Glutamatergic neuron (in vitro differentiated cells): ENCODE results near the gene LAMP1. TPM values are rescaled to one million over a fixed set of nuclear protein-coding genes. Genes with fewer than 3 reads are reported as not detected.

Source experiments
- DNase-seq: peaks from one replicate; pipeline ENCODE4 v3.0.0; 2022
- H3K27ac Mint-ChIP-seq: one replicate; pipeline ENCODE4 v1.8.0; 2020; ENCODE audit warnings: mild to moderate bottlenecking, mixed read lengths, inconsistent platforms; ENCODE audit not compliant: unreplicated experiment
- H3K27me3 Mint-ChIP-seq: one replicate; pipeline ENCODE4 v1.8.0; 2020; ENCODE audit warnings: mild to moderate bottlenecking, moderate library complexity, mixed read lengths, inconsistent platforms; ENCODE audit not compliant: unreplicated experiment
- H3K36me3 Mint-ChIP-seq: one replicate; pipeline ENCODE4 v1.8.0; 2020; ENCODE audit warnings: mild to moderate bottlenecking, mixed read lengths, inconsistent platforms; ENCODE audit not compliant: unreplicated experiment
- H3K4me1 Mint-ChIP-seq: one replicate; pipeline ENCODE4 v1.8.0; 2020; ENCODE audit warnings: mild to moderate bottlenecking, low read depth, mixed read lengths, inconsistent platforms; ENCODE audit not compliant: unreplicated experiment
- H3K4me3 Mint-ChIP-seq: one replicate; pipeline ENCODE4 v1.8.0; 2020; ENCODE audit warnings: mild to moderate bottlenecking, mixed read lengths, inconsistent platforms; ENCODE audit not compliant: unreplicated experiment
- H3K9me3 Mint-ChIP-seq: one replicate; pipeline ENCODE4 v1.8.0; 2020; ENCODE audit warnings: mild to moderate bottlenecking, moderate library complexity, mixed read lengths, inconsistent platforms; ENCODE audit not compliant: unreplicated experiment
- total RNA-seq: library from RNA; stranded (reverse); fragmentation: NEBNext Ultra II Directional; extraction: Animal tissue kit (Norgen Biotek cat#: 25700); gene quantifications from one replicate; pipeline ENCODE4 v1.2.1, GENCODE V29; 2021; ENCODE audit not compliant: unreplicated experiment
- TF ChIP-seq, protein P1 (sequence below): fragments of 200-600 bp; sonication (generic); IDR thresholded peaks from one replicate; pipeline ENCODE4 v1.5.0; 2021; ENCODE audit not compliant: partially characterized antibody, unreplicated experiment

Gene LAMP1
- total RNA-seq, 1 donor from 2014 or later: 113 TPM

DNA sequence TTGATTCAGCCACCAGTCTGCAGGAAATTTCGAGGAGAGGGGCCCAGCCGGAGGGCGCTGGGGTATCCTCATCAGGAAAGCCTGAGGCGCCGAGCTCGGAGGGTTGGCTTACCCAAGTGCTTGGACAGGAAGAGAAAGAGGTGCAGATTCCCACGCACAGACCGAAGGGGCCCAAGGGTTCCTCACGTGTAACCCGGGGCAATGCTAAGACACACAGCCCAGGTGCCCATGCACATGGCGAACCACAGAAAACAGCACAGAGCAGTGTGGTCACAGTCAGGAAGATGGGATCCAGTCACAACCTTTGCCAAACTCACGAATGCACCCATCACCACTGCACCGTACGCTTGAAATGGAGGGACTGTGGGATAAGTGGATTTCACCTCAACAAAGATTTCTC, 36.0 kb downstream of the LAMP1 start:
- Mint-ChIP-seq H3K27me3 (peaks cover 6% of the 10 kb centered on the region), H3K36me3 (peaks cover 5% of the 10 kb centered on the region), H3K4me1 (no peaks in the 10 kb centered on the region), H3K27ac (no peak overlapping the region), H3K9me3 (peaks cover 2% of the 10 kb centered on the region), H3K4me3 (no peak overlapping the region)
- no peak for DNase-seq
- TF ChIP-seq, protein P1, sequence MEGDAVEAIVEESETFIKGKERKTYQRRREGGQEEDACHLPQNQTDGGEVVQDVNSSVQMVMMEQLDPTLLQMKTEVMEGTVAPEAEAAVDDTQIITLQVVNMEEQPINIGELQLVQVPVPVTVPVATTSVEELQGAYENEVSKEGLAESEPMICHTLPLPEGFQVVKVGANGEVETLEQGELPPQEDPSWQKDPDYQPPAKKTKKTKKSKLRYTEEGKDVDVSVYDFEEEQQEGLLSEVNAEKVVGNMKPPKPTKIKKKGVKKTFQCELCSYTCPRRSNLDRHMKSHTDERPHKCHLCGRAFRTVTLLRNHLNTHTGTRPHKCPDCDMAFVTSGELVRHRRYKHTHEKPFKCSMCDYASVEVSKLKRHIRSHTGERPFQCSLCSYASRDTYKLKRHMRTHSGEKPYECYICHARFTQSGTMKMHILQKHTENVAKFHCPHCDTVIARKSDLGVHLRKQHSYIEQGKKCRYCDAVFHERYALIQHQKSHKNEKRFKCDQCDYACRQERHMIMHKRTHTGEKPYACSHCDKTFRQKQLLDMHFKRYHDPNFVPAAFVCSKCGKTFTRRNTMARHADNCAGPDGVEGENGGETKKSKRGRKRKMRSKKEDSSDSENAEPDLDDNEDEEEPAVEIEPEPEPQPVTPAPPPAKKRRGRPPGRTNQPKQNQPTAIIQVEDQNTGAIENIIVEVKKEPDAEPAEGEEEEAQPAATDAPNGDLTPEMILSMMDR: no peak

- Mint-ChIP-seq H3K36me3 (no peaks in the 10 kb centered on the region), H3K27ac (no peak overlapping the region), H3K4me1 (no peaks in the 10 kb centered on the region), H3K9me3 (no peaks in the 10 kb centered on the region), H3K4me3 (no peak overlapping the region), H3K27me3 (peaks cover 3% of the 10 kb centered on the region)
- TF ChIP-seq, protein P1: no peak
- DNase-seq: no peak
Measured at GRCh38 chr13:113337556-113337955, 40.5 kb downstream of the LAMP1 start.

GRCh38 chr13:113337976-113338375, 40.9 kb downstream of the LAMP1 start:
- H3K27ac Mint-ChIP-seq: no peak overlapping the region
- no peaks in the 10 kb centered on the region for H3K4me1 Mint-ChIP-seq
- H3K36me3 Mint-ChIP-seq: no peaks in the 10 kb centered on the region
- no peak for DNase-seq
- H3K27me3 Mint-ChIP-seq: peaks cover 3% of the 10 kb centered on the region
- H3K4me3 Mint-ChIP-seq: no peak overlapping the region
- TF ChIP-seq, protein P1: no peak
- H3K9me3 Mint-ChIP-seq: no peaks in the 10 kb centered on the region

GRCh38 chr13:113338451-113338850, 41.4 kb downstream of the LAMP1 start:
- Mint-ChIP-seq H3K27me3 (peaks cover 3% of the 10 kb centered on the region), H3K27ac (no peak overlapping the region), H3K4me1 (no peaks in the 10 kb centered on the region), H3K4me3 (no peak overlapping the region), H3K9me3 (no peaks in the 10 kb centered on the region), H3K36me3 (no peaks in the 10 kb centered on the region)
- DNase-seq: no peak
- TF ChIP-seq, protein P1: no peak

DNA sequence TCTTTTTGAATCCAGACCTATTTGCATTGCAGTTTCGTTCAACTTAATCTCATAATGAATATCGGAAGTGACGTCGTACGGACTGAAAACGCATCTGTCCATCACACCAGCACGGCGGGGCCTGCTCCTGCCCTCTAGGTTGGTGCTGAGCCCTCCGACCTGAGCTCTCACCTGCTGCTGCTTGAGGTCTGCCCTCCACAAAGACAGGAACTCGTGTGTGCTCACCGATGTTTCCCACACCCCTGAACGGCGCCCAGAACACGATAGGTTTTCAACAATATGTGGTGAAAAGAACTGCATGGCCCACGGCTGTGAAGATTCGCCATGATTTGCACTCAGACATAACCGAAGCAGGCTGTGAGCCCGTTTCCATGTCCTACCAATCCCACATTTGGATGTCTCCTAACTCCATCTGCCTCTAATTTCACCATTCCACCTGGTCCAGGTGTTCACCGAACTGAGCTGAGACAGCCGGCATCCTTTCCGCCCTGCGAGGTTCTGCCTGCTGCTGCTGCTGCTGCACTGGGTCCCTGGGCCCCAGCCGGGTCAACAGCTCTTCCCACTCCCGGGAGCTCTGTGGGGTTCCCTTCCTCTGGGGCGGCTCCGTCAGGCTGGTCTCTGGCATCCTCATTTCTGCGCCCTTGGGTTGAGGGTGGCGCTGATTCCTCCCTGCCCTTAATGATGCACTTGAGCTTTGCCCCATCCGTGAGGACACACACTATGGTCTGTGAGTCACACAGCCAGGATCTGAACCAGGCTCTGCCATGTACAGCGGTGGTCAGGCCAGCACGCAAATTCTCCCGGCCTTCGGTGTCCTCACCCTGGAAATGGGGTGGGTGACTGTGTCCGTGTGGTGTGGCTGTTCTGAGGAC, 46.0 kb downstream of the LAMP1 start:
- TF ChIP-seq, protein P1: no peak
- Mint-ChIP-seq H3K4me1 (no peaks in the 10 kb centered on the region), H3K27me3 (peaks cover 11% of the 10 kb centered on the region), H3K36me3 (peaks cover 12% of the 10 kb centered on the region), H3K27ac (no peak overlapping the region), H3K9me3 (peaks cover 12% of the 10 kb centered on the region), H3K4me3 (no peak overlapping the region)
- DNase-seq: no peak
